Panc1 (cell line): ENCODE measurements around the gene PKD1L1. TPM values are rescaled to one million over a fixed set of nuclear protein-coding genes. Genes with fewer than 3 reads are reported as not detected.
A peak's percentile ranks its signal among the peaks of the same experiment; 100 is the strongest.

Experiments
- ATAC-seq: fragments of 200-7000 bp; cut with Tn5 transposase; 2 replicates; pipeline ENCODE4 v1.9.1; 2020; ENCODE audit warnings: mild to moderate bottlenecking, moderate library complexity
- BruUV-seq: library from RNA; stranded (reverse); fragments of 400-500 nt; replicated peaks from 2 replicates; lab custom pipeline; 2021; lab: Mats Ljungman, UMichigan
- CTCF ChIA-PET: fragments of 300-600 bp; sonication (Branson Sonifier 250); formaldehyde crosslinking; loops from one replicate; lab custom pipeline; 2022; ENCODE audit warnings: antibody characterized with exemption; lab: Charles Lee
- POLR2A ChIA-PET: fragments of 300-600 bp; sonication (Branson Sonifier 250); formaldehyde crosslinking; loops from one replicate; lab custom pipeline; 2022; ENCODE audit warnings: antibody characterized with exemption; lab: Charles Lee
- DNase-seq: peaks from one replicate; pipeline ENCODE4 v3.0.0-alpha.2; 2010; ENCODE audit warnings: low read depth, low spot score
- H3K27ac ChIP-seq: 2 replicates; pipeline ENCODE4 v1.5.1; 2011; ENCODE audit warnings: mild to moderate bottlenecking, low read length, inconsistent platforms
- H3K27me3 ChIP-seq: fragments of 200-500 bp; sonication (Bioruptor generic); 2 replicates; pipeline ENCODE4 v1.6.0; 2014; ENCODE audit warnings: low read length, inconsistent platforms; ENCODE audit not compliant: control insufficient read depth, insufficient read depth
- H3K36me3 ChIP-seq: fragments of 200-500 bp; sonication (Bioruptor generic); 2 replicates; pipeline ENCODE4 v1.5.1; 2014; ENCODE audit warnings: inconsistent platforms, mild to moderate bottlenecking, low read length, moderate library complexity; ENCODE audit not compliant: control insufficient read depth, insufficient read depth
- H3K4me1 ChIP-seq: 2 replicates; pipeline ENCODE4 v1.5.1; 2011; ENCODE audit warnings: inconsistent platforms, mild to moderate bottlenecking, low read length, moderate library complexity; ENCODE audit not compliant: control insufficient read depth, insufficient read depth
- H3K4me3 ChIP-seq, 2 experiments: 2 replicates each; pipeline ENCODE4 v1.5.1; 2011 to 2012; ENCODE audit warnings: low read depth in 2 of 2, low read length in 2 of 2, mild to moderate bottlenecking in 2 of 2, inconsistent platforms in 1 of 2, moderate library complexity in 1 of 2
- H3K9me3 ChIP-seq: fragments of 200-500 bp; sonication (Bioruptor generic); 2 replicates; pipeline ENCODE4 v1.5.1; 2014; ENCODE audit warnings: low read depth, mild to moderate bottlenecking, inconsistent platforms, low read length, moderate library complexity; ENCODE audit not compliant: control insufficient read depth, insufficient read depth
- CTCF ChIP-seq: fragments of 450-650 bp; IDR thresholded peaks from 2 replicates; pipeline ENCODE4 v1.5.1; 2017; ENCODE audit warnings: mild to moderate bottlenecking
- POLR2AphosphoS5 ChIP-seq: IDR thresholded peaks from 2 replicates; pipeline ENCODE4 v1.6.1; 2012; ENCODE audit warnings: mild to moderate bottlenecking, low read depth, low read length, moderate library complexity
- REST ChIP-seq, 2 experiments: IDR thresholded peaks; 2 replicates each; pipeline ENCODE4 v1.6.1; 2011 to 2012; ENCODE audit warnings: low read depth in 2 of 2, control low read depth in 1 of 2, low read length in 1 of 2, mild to moderate bottlenecking in 1 of 2, moderate library complexity in 1 of 2; ENCODE audit not compliant: insufficient read depth in 1 of 2
- SIN3A ChIP-seq: IDR thresholded peaks from 2 replicates; pipeline ENCODE4 v1.6.1; 2012; ENCODE audit warnings: low read depth, mild to moderate bottlenecking, low read length, moderate library complexity, borderline replicate concordance; ENCODE audit not compliant: insufficient read depth
- TCF7L2 ChIP-seq: IDR thresholded peaks from 2 replicates; pipeline ENCODE4 v1.6.1; 2011; ENCODE audit warnings: mild to moderate bottlenecking, low read depth, low read length, inconsistent platforms
- in situ Hi-C: cut with HindIII; loops from 2 replicates; pipeline ENCODE4 v1.10.0; 2016; ENCODE audit warnings: low sequenced_read_pairs, low pct_unique_long_range_greater_than_20kb
- intact Hi-C: fragments of 100-400 bp; cut with micrococcal nuclease; formaldehyde crosslinking; loops from one replicate; pipeline ENCODE4 v1.10.0; 2022; ENCODE audit not compliant: unreplicated experiment
- total RNA-seq: library from RNA; stranded (reverse); gene quantifications from one replicate; pipeline ENCODE4 v1.2.1, GENCODE V29; 2021; ENCODE audit not compliant: unreplicated experiment

The PKD1L1 gene
- total RNA-seq, 1 experiment from 2014 or later = 2.2 TPM

- ATAC-seq (no peak), DNase-seq (no peak)
- H3K27ac ChIP-seq = peak overlapping the region; percentile 52; the same call in 1 of the 2 replicates
- no peaks in the 10 kb centered on the region for H3K36me3 ChIP-seq
- no peaks in the 10 kb centered on the region for H3K9me3 ChIP-seq
- BruUV-seq = no TSS peak
- no peaks in the 10 kb centered on the region for H3K27me3 ChIP-seq
- ChIA-PET POLR2A (no interaction called here), CTCF (interaction anchor here (0.6 kb wide), 2 partner anchors 123 to 196 kb away, joined by 4 read pairs; no protein-coding TSS in a partner anchor)
- intact Hi-C loops = no loop called here
- TF ChIP-seq REST (IDR thresholded peaks at IDR 0.05; ENCODE audit: insufficient read depth in 1 of 2, low read depth in 2 of 2, low read length in 1 of 2) (no peak), POLR2AphosphoS5 (no peak), SIN3A (no peak), CTCF (no peak), TCF7L2 (no peak)
- H3K4me1 ChIP-seq = no peaks in the 10 kb centered on the region; the same call in 1 of the 2 replicates
- in situ Hi-C loops = no loop called here
- no peak overlapping the region for H3K4me3 ChIP-seq
Observed at GRCh38 chr7:47836503-47837202, 111.6 kb downstream of the PKD1L1 start.

- Histone ChIP-seq H3K36me3 (no peaks in the 10 kb centered on the region), H3K4me3 (no peak overlapping the region), H3K4me1 (no peaks in the 10 kb centered on the region; the same call in 1 of the 2 replicates), H3K9me3 (no peaks in the 10 kb centered on the region), H3K27ac (peak overlapping the region; percentile 49; the same call in 1 of the 2 replicates), H3K27me3 (no peaks in the 10 kb centered on the region)
- no peak for TF ChIP-seq TCF7L2
- no peak for TF ChIP-seq SIN3A
- no peak for TF ChIP-seq POLR2AphosphoS5
- no peak for TF ChIP-seq CTCF
- TF ChIP-seq REST (IDR thresholded peaks at IDR 0.05; ENCODE audit: insufficient read depth in 1 of 2, low read depth in 2 of 2, low read length in 1 of 2) = no peak
- intact Hi-C loops = no loop called here
- DNase-seq (no peak), ATAC-seq (no peak)
- BruUV-seq = no TSS peak
- POLR2A ChIA-PET = no interaction called here
- in situ Hi-C loops = no loop called here
- CTCF ChIA-PET = no interaction called here
Observed at GRCh38 chr7:47836080-47836479, 112.2 kb downstream of the PKD1L1 start.
